GM12878 (cell line): ENCODE results near the gene ELL2. TPM values are rescaled to one million over a fixed set of nuclear protein-coding genes. Genes with fewer than 3 reads are reported as not detected.
A peak's percentile ranks its signal among the peaks of the same experiment; 100 is the strongest.

Source experiments
- BACH1 ChIP-seq: fragments of 450-650 bp; IDR thresholded peaks from 2 replicates; pipeline ENCODE4 v1.6.1; 2017; ENCODE audit warnings: mild to moderate bottlenecking, borderline replicate concordance
- CBFB ChIP-seq: IDR thresholded peaks from 2 replicates; pipeline ENCODE4 v1.6.1; 2016; ENCODE audit warnings: antibody characterized with exemption, low read depth
- HDGF ChIP-seq: fragments of 450-650 bp; IDR thresholded peaks from 2 replicates; pipeline ENCODE4 v1.6.1; 2016; ENCODE audit warnings: antibody characterized with exemption
- MEF2A ChIP-seq: IDR thresholded peaks from 2 replicates; pipeline ENCODE4 v1.6.1; 2011; ENCODE audit warnings: low read depth, mild to moderate bottlenecking, low read length, moderate library complexity; ENCODE audit not compliant: insufficient read depth
- MTA2 ChIP-seq: fragments of 450-650 bp; IDR thresholded peaks from 2 replicates; pipeline ENCODE4 v1.6.1; 2016; ENCODE audit warnings: low read depth, mild to moderate bottlenecking, moderate library complexity
- MTA3 ChIP-seq: IDR thresholded peaks from 2 replicates; pipeline ENCODE4 v1.6.1; 2012; ENCODE audit warnings: low read length, inconsistent platforms, borderline replicate concordance
- NFIC ChIP-seq: IDR thresholded peaks from 2 replicates; pipeline ENCODE4 v1.6.1; 2012; ENCODE audit warnings: low read depth, mild to moderate bottlenecking, inconsistent platforms, low read length, moderate library complexity
- POLR2AphosphoS5 ChIP-seq: IDR thresholded peaks from 2 replicates; pipeline ENCODE4 v1.6.1; 2011; ENCODE audit warnings: mild to moderate bottlenecking, low read length, inconsistent platforms
- SMC3 ChIP-seq: IDR thresholded peaks from 2 replicates; pipeline ENCODE4 v1.6.1; 2011; ENCODE audit warnings: low read length, improper control_type of control experiment, borderline replicate concordance
- TCF12 ChIP-seq: IDR thresholded peaks from 2 replicates; pipeline ENCODE4 v1.6.1; 2011; ENCODE audit warnings: low read depth, mild to moderate bottlenecking, low read length
- polyA plus RNA-seq, 11 experiments: library from polyadenylated mRNA; depleted of rRNA in 4 of 11; unstranded in 6 of 11; stranded (reverse) in 5 of 11; fragments of >200 nt; fragmentation: Nextera tagmentation in 4 of 11; fragmentation: Illumina TruSeq in 1 of 11; extraction: Ambion mirVana in 4 of 11; extraction: Trizol in 1 of 11; gene quantifications; 1 replicate in 1 of 11; 2 replicates in 10 of 11; pipeline versions ENCODE4 v1.2.1 to v1.2.3, GENCODE V29; 2011 to 2016; ENCODE audit warnings: inconsistent platforms in 2 of 11, missing spikeins in 2 of 11, low read depth in 1 of 11
- total RNA-seq, 4 experiments: library from RNA; depleted of rRNA in 3 of 4; stranded (reverse); fragments of >200 nt in 3 of 4; fragmentation: Illumina TruSeq in 1 of 4; extraction: Trizol in 1 of 4; gene quantifications; 2 replicates each; pipeline versions ENCODE4 v1.2.1 to v1.2.3, GENCODE V29; 2013 to 2021
- TF ChIP-seq, protein P1 (sequence below): IDR thresholded peaks from 2 replicates; pipeline ENCODE4 v1.6.1; 2012; ENCODE audit warnings: improper control_type of control experiment, low read depth, low read length; ENCODE audit not compliant: insufficient replicate concordance
- TF ChIP-seq, protein P2 (sequence below): fragments of 450-650 bp; IDR thresholded peaks from 2 replicates; pipeline ENCODE4 v1.6.1; 2017; ENCODE audit warnings: mild to moderate bottlenecking, low read depth, inconsistent platforms; ENCODE audit not compliant: poor library complexity, severe bottlenecking

Gene ELL2
- total and polyA plus RNA-seq, 10 of the 15 experiments (the other 5 are each of a cell fraction or from before 2014, with no cell fraction given): 24.2 to 91.4 (median 57.4) TPM

DNA sequence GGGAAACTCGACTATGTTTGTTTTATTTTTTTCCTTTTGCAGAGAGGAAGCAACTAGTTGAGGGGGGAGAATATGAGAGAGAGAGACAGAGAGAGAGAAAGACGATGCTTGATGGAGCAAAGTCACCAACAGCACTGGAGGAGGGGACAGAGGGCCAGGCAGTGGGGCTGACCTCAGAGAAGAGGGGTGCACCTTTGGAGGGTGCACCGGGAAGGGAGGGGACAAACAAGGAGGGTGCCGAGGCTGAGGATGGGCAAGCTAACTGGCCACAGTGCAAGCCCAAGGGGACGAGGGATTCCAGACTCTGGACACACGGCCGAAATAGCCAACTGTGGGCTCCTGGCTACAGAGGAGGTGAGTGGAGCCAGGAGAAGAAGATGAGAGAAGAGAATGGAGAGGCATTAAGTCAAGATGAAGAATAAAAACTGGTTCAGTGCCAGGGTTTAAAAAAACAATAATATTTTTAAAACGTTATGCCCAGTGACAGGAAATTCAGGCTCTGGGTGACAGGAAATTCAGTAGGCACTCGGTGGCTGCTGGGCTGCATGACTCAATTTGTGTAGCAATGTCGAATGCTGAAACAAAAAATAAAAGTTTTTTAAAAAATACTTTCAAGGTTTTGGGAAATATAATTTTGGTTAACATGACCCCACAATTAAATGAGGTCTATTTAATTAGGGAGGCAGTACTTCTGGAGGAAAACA is 125.8 kb downstream of the ELL2 start (continued):
- TF ChIP-seq SMC3: no peak
- TF ChIP-seq CBFB: no peak
- TF ChIP-seq MTA2: no peak
- no peak for TF ChIP-seq NFIC
- TF ChIP-seq, protein P1, sequence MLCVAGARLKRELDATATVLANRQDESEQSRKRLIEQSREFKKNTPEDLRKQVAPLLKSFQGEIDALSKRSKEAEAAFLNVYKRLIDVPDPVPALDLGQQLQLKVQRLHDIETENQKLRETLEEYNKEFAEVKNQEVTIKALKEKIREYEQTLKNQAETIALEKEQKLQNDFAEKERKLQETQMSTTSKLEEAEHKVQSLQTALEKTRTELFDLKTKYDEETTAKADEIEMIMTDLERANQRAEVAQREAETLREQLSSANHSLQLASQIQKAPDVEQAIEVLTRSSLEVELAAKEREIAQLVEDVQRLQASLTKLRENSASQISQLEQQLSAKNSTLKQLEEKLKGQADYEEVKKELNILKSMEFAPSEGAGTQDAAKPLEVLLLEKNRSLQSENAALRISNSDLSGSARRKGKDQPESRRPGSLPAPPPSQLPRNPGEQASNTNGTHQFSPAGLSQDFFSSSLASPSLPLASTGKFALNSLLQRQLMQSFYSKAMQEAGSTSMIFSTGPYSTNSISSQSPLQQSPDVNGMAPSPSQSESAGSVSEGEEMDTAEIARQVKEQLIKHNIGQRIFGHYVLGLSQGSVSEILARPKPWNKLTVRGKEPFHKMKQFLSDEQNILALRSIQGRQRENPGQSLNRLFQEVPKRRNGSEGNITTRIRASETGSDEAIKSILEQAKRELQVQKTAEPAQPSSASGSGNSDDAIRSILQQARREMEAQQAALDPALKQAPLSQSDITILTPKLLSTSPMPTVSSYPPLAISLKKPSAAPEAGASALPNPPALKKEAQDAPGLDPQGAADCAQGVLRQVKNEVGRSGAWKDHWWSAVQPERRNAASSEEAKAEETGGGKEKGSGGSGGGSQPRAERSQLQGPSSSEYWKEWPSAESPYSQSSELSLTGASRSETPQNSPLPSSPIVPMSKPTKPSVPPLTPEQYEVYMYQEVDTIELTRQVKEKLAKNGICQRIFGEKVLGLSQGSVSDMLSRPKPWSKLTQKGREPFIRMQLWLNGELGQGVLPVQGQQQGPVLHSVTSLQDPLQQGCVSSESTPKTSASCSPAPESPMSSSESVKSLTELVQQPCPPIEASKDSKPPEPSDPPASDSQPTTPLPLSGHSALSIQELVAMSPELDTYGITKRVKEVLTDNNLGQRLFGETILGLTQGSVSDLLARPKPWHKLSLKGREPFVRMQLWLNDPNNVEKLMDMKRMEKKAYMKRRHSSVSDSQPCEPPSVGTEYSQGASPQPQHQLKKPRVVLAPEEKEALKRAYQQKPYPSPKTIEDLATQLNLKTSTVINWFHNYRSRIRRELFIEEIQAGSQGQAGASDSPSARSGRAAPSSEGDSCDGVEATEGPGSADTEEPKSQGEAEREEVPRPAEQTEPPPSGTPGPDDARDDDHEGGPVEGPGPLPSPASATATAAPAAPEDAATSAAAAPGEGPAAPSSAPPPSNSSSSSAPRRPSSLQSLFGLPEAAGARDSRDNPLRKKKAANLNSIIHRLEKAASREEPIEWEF: no peak
- TF ChIP-seq, protein P2, sequence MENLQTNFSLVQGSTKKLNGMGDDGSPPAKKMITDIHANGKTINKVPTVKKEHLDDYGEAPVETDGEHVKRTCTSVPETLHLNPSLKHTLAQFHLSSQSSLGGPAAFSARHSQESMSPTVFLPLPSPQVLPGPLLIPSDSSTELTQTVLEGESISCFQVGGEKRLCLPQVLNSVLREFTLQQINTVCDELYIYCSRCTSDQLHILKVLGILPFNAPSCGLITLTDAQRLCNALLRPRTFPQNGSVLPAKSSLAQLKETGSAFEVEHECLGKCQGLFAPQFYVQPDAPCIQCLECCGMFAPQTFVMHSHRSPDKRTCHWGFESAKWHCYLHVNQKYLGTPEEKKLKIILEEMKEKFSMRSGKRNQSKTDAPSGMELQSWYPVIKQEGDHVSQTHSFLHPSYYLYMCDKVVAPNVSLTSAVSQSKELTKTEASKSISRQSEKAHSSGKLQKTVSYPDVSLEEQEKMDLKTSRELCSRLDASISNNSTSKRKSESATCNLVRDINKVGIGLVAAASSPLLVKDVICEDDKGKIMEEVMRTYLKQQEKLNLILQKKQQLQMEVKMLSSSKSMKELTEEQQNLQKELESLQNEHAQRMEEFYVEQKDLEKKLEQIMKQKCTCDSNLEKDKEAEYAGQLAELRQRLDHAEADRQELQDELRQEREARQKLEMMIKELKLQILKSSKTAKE: no peak
- peak; percentile 28; the same call in 1 of the 2 replicates for TF ChIP-seq MTA3
- peak; percentile 79; the same call in 1 of the 2 replicates for TF ChIP-seq HDGF
- no peak for TF ChIP-seq BACH1
- no peak for TF ChIP-seq POLR2AphosphoS5
- no peak for TF ChIP-seq MEF2A
- no peak for TF ChIP-seq TCF12

Other genes with a start within 250 kb of the ELL2 start
- gene RHOBTB3, start 230.5 kb downstream of the ELL2 start, total RNA-seq (2014; rRNA removed): 9.6 and 12.3 TPM in 2 replicates
- 9.1 and 11.0 TPM in 2 replicates for gene RHOBTB3, start 230.5 kb downstream of the ELL2 start, total RNA-seq (2014; rRNA removed; fragmentation: Illumina TruSeq; extraction: Trizol)
- 8.0 and 10.6 TPM in 2 replicates for gene RHOBTB3, start 230.5 kb downstream of the ELL2 start, total RNA-seq (2021)
- 39.2 and 42.8 TPM in 2 replicates for gene RHOBTB3, start 230.5 kb downstream of the ELL2 start, polyA plus RNA-seq (2011; rRNA removed)
- 7.6 and 13.1 TPM in 2 replicates for gene RHOBTB3, start 230.5 kb downstream of the ELL2 start, polyA plus RNA-seq (2014; fragmentation: Illumina TruSeq; extraction: Trizol)
- gene RHOBTB3, start 230.5 kb downstream of the ELL2 start, polyA plus RNA-seq (2014; fragmentation: Nextera tagmentation; extraction: Ambion mirVana): 1 to 10 TPM; 3.6 to 4.1 TPM
- gene RHOBTB3, start 230.5 kb downstream of the ELL2 start, polyA plus RNA-seq (2014; rRNA removed): 5.9 and 8.5 TPM in 2 replicates
- gene RHOBTB3, start 230.5 kb downstream of the ELL2 start, polyA plus RNA-seq (2016; fragmentation: Nextera tagmentation; extraction: Ambion mirVana): 1 to 10 TPM; 8.7 to 9.7 TPM
- 103 and 127 TPM in 2 replicates for gene GLRX, start 139.1 kb downstream of the ELL2 start, total RNA-seq (2014; rRNA removed)
- 63.0 and 66.7 TPM in 2 replicates for gene GLRX, start 139.1 kb downstream of the ELL2 start, total RNA-seq (2014; rRNA removed; fragmentation: Illumina TruSeq; extraction: Trizol)
- 80.0 and 80.2 TPM in 2 replicates for gene GLRX, start 139.1 kb downstream of the ELL2 start, total RNA-seq (2021)
- gene GLRX, start 139.1 kb downstream of the ELL2 start, polyA plus RNA-seq (2011; rRNA removed): 188 and 194 TPM in 2 replicates
- 130 and 179 TPM in 2 replicates for gene GLRX, start 139.1 kb downstream of the ELL2 start, polyA plus RNA-seq (2014; fragmentation: Illumina TruSeq; extraction: Trizol)
- 100 to 1,000 TPM; 311 to 366 TPM for gene GLRX, start 139.1 kb downstream of the ELL2 start, polyA plus RNA-seq (2014; fragmentation: Nextera tagmentation; extraction: Ambion mirVana)
- 195 and 236 TPM in 2 replicates for gene GLRX, start 139.1 kb downstream of the ELL2 start, polyA plus RNA-seq (2014; rRNA removed)
- gene GLRX, start 139.1 kb downstream of the ELL2 start, polyA plus RNA-seq (2016; fragmentation: Nextera tagmentation; extraction: Ambion mirVana): 100 to 1,000 TPM; 185 to 187 TPM